HG03439 (cell line): ENCODE data around the gene C5orf22.
A peak's percentile ranks its signal among the peaks of the same experiment; 100 is the strongest.
"Not testable (repeated sequence)": the region's sequence is repeated elsewhere in the genome, so short reads cannot be mapped to it uniquely, and the experiment has no call there.

Source experiments
- ATAC-seq: cut with Tn5 transposase; IDR thresholded peaks from one replicate; pipeline ENCODE4 v1.9.1; 2021; ENCODE audit warnings: mild to moderate bottlenecking, moderate library complexity; ENCODE audit not compliant: unreplicated experiment

C5orf22 gene

GRCh38 chr5:31531888-31532547 lies at the start of gene C5orf22, which contains the start of gene DROSHA:
TSS of gene C5orf22 (plus strand) at chr5:31532301. CDS start at chr5:31532393, 92 bp downstream.
TSS of gene DROSHA (minus strand) at chr5:31532093. CDS start at chr5:31529059, 3,034 bp downstream.
- peak; percentile 95 for ATAC-seq

- ATAC-seq = no peak
These were observed 46.5 kb upstream of the C5orf22 start for GRCh38 chr5:31485376-31486207.

GRCh38 chr5:31486441-31486840 lies 45.7 kb upstream of the C5orf22 start:
- no peak for ATAC-seq

- no peak for ATAC-seq
These were observed 44.6 kb upstream of the C5orf22 start for GRCh38 chr5:31487506-31487905.

- ATAC-seq = no peak
These were observed 39.2 kb upstream of the C5orf22 start for GRCh38 chr5:31492869-31493268.

GRCh38 chr5:31495336-31495735 lies 36.8 kb upstream of the C5orf22 start:
- ATAC-seq = no peak

GRCh38 chr5:31496301-31496700 lies 35.8 kb upstream of the C5orf22 start:
- ATAC-seq = no peak

GRCh38 chr5:31496891-31497290 lies 35.2 kb upstream of the C5orf22 start:
- ATAC-seq = no peak

GRCh38 chr5:31500256-31500655 lies 31.8 kb upstream of the C5orf22 start:
- no peak for ATAC-seq

GRCh38 chr5:31502506-31502905 lies 29.6 kb upstream of the C5orf22 start:
- ATAC-seq = no peak

- no peak for ATAC-seq
These were observed 27.6 kb upstream of the C5orf22 start for GRCh38 chr5:31504529-31504928.

GRCh38 chr5:31511305-31511704 lies 20.8 kb upstream of the C5orf22 start:
- no peak for ATAC-seq

- no peak for ATAC-seq
These were observed 15.3 kb upstream of the C5orf22 start for GRCh38 chr5:31516802-31517201.

GRCh38 chr5:31523041-31523440 lies 9.1 kb upstream of the C5orf22 start:
- ATAC-seq = no peak

GRCh38 chr5:31530541-31531265 lies 1.4 kb upstream of the C5orf22 start:
- ATAC-seq = no peak

- peak; percentile 25 for ATAC-seq
These were observed 586 bp upstream of the C5orf22 start for GRCh38 chr5:31531543-31531887.

GRCh38 chr5:31534527-31535046 lies 2.5 kb downstream of the C5orf22 start:
- no peak for ATAC-seq

- no peak for ATAC-seq
These were observed 4.8 kb downstream of the C5orf22 start for GRCh38 chr5:31536873-31537272.

GRCh38 chr5:31537349-31537748 lies 5.2 kb downstream of the C5orf22 start:
- ATAC-seq = no peak

GRCh38 chr5:31537851-31538250 lies 5.8 kb downstream of the C5orf22 start:
- ATAC-seq = no peak

GRCh38 chr5:31549114-31549513 lies 17.0 kb downstream of the C5orf22 start:
- ATAC-seq = not testable (repeated sequence)
